Calu3 (cell line): ENCODE data around the gene PNPLA2. TPM values are rescaled to one million over a fixed set of nuclear protein-coding genes. Genes with fewer than 3 reads are reported as not detected.

Experiments
- Bru-seq: library from RNA; stranded (reverse); fragments of 400-500 nt; gene quantifications from one replicate; lab custom pipeline; 2021; lab: Mats Ljungman, UMichigan
- BruChase-seq, 2 experiments: library from RNA; stranded (reverse); fragments of 400-500 nt; gene quantifications; one replicate each; lab custom pipeline; 2021; lab: Mats Ljungman, UMichigan
- BruUV-seq: library from RNA; stranded (reverse); fragments of 400-500 nt; replicated peaks from 2 replicates; lab custom pipeline; 2021; lab: Mats Ljungman, UMichigan
- CTCF ChIA-PET: fragments of 300-600 bp; sonication (Branson Sonifier 250); formaldehyde crosslinking; loops from one replicate; lab custom pipeline; 2022; ENCODE audit warnings: antibody characterized with exemption; lab: Charles Lee
- DNase-seq: peaks from one replicate; pipeline ENCODE4 v3.0.0; 2022
- H3K27ac Mint-ChIP-seq: one replicate; pipeline ENCODE4 v1.8.0; 2022; ENCODE audit warnings: mixed read lengths; ENCODE audit not compliant: unreplicated experiment
- H3K27me3 Mint-ChIP-seq: one replicate; pipeline ENCODE4 v1.8.0; 2022; ENCODE audit warnings: mixed read lengths; ENCODE audit not compliant: unreplicated experiment
- H3K36me3 Mint-ChIP-seq: one replicate; pipeline ENCODE4 v1.8.0; 2022; ENCODE audit warnings: mild to moderate bottlenecking, moderate library complexity, mixed read lengths; ENCODE audit not compliant: insufficient read depth, unreplicated experiment
- H3K4me1 Mint-ChIP-seq: one replicate; pipeline ENCODE4 v1.8.0; 2022; ENCODE audit warnings: mild to moderate bottlenecking, low read depth, mixed read lengths; ENCODE audit not compliant: unreplicated experiment
- H3K4me3 Mint-ChIP-seq: one replicate; pipeline ENCODE4 v1.8.0; 2022; ENCODE audit warnings: mild to moderate bottlenecking, low read depth, moderate library complexity, mixed read lengths; ENCODE audit not compliant: unreplicated experiment
- H3K9me3 Mint-ChIP-seq: one replicate; pipeline ENCODE4 v1.8.0; 2022; ENCODE audit warnings: low read depth, mixed read lengths; ENCODE audit not compliant: unreplicated experiment
- intact Hi-C: fragments of 100-400 bp; cut with micrococcal nuclease; formaldehyde crosslinking; loops from one replicate; pipeline ENCODE4 v1.10.0; 2022; ENCODE audit not compliant: unreplicated experiment
- long read RNA-seq: library from polyadenylated mRNA; stranded (forward); transcript quantifications from one replicate; pipeline ENCODE4 v2.0.0, GENCODE V29; 2022
- total RNA-seq: library from RNA; stranded (reverse); gene quantifications from 2 replicates; pipeline ENCODE4 v1.2.3, GENCODE V29; 2022
- TF ChIP-seq, protein P1 (sequence below): fragments of 200-600 bp; IDR thresholded peaks from one replicate; pipeline ENCODE4 v1.8.0; 2022; ENCODE audit warnings: antibody characterized with exemption; ENCODE audit not compliant: unreplicated experiment

Gene PNPLA2, protein sequence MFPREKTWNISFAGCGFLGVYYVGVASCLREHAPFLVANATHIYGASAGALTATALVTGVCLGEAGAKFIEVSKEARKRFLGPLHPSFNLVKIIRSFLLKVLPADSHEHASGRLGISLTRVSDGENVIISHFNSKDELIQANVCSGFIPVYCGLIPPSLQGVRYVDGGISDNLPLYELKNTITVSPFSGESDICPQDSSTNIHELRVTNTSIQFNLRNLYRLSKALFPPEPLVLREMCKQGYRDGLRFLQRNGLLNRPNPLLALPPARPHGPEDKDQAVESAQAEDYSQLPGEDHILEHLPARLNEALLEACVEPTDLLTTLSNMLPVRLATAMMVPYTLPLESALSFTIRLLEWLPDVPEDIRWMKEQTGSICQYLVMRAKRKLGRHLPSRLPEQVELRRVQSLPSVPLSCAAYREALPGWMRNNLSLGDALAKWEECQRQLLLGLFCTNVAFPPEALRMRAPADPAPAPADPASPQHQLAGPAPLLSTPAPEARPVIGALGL
- total RNA-seq, result 134 and 151 TPM in 2 replicates
- percentile 69 among the genes with signal in this experiment for Bru-seq, nascent RNA
- BruChase-seq, experiment 1, labeled RNA remaining after a 6-hour chase, result percentile 89 among the genes with signal in this experiment
- BruChase-seq, experiment 2, labeled RNA remaining after a 2-hour chase, result percentile 88 among the genes with signal in this experiment
- long read RNA-seq, transcript PNPLA2-201 (10 exons, 2,428 nt), result major isoform, 15 of 145 reads
- long read RNA-seq, partial matches to known transcripts, result 100 of 145 reads
- long read RNA-seq, other reads (novel, unspliced or antisense), result 30 of 145 reads

DNA sequence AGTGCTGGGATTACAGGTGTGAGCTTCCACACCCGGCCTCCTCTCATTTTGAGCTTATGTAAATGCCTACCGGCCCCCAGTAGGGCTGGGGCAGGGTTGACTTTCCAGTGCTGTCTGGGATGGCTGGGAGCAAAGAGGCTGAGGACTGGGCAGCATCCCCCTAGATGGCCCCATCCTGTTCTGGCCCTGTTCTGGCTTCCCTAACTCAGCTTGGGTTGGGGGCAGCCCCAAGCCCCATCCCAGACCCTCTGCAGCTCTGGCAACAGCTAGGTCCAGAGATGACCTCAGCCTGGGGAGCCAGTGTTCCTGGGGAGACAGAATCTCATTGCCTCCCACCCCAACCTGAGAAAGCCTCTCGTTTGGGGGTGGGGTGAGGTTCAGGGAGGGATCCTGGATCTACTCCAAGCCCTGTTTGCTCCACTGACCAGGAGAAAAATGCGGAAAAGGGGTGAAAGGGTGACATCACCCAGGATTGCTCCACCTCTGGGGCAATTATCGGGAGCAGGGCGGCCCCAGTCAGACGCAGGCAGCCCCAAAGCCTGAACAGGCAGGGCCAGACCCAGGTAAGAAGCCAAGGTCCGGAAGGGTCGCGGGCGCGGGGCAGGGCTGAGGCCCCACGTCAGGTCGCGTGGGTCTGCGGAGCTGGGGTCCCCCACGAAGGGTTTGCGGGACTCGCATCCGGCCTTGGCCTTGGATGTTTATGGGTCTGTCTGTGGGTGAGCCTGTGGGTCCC is at the start of gene PNPLA2:
Gene PNPLA2, plus strand, starts transcription at position 519 of the 733 bp plus-strand sequence. CDS start 805 bp downstream, outside the sequence.
- H3K27me3 Mint-ChIP-seq, result no peaks in the 10 kb centered on the region
- CTCF ChIA-PET, result interaction anchor here (0.6 to 1.7 kb wide), 6 partner anchors 8 to 962 kb away, joined by 3 to 9 read pairs (median 4); no protein-coding TSS in a partner anchor
- no TSS peak for BruUV-seq
- H3K9me3 Mint-ChIP-seq, result no peaks in the 10 kb centered on the region
- intact Hi-C loops, result no loop called here
- peak; percentile 79 for DNase-seq
- TF ChIP-seq, protein P1, sequence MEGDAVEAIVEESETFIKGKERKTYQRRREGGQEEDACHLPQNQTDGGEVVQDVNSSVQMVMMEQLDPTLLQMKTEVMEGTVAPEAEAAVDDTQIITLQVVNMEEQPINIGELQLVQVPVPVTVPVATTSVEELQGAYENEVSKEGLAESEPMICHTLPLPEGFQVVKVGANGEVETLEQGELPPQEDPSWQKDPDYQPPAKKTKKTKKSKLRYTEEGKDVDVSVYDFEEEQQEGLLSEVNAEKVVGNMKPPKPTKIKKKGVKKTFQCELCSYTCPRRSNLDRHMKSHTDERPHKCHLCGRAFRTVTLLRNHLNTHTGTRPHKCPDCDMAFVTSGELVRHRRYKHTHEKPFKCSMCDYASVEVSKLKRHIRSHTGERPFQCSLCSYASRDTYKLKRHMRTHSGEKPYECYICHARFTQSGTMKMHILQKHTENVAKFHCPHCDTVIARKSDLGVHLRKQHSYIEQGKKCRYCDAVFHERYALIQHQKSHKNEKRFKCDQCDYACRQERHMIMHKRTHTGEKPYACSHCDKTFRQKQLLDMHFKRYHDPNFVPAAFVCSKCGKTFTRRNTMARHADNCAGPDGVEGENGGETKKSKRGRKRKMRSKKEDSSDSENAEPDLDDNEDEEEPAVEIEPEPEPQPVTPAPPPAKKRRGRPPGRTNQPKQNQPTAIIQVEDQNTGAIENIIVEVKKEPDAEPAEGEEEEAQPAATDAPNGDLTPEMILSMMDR, result no peak
- peaks cover 76% of the 10 kb centered on the region for H3K36me3 Mint-ChIP-seq
- H3K4me1 Mint-ChIP-seq, result peaks cover 9% of the 10 kb centered on the region
- peak within 1 kb of the TSS; percentile 88 for H3K27ac Mint-ChIP-seq
- peak within 1 kb of the TSS; percentile 77 for H3K4me3 Mint-ChIP-seq

DNA sequence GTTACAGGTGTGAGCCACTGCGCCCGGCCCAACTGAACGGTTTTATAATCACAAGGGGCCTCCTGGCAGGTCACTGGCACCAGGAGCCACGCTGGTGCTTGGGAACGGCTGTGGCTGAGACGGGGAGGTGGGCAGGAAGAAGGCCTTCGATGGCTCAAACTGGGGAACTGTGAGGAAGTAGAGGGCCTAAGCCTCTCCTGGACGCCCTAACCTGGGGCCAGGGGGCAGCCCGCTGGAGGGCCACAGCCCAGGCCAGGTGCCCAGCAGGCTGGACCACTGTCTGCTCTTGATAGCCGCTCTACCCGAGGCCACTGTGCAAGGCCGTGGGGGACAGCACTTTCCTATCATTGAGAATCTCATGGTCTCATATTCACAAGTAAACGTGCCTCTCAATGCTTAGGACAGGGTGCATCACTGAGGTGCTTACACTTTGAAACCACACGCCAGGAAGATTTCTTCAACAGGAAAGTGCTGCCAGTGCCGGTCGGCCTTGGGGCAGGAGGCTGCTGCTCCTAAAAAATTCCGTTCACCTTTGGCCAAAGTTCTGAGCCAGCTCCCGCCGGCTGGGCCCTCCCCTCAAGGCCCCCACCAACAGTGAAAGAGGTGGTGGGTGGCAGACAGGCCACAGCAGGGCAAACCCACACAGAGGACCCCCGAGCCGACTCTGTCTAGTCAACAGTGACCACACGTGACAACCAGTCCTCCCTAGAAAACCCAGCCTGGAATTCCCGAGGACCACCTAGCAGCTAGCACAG is 48.6 kb upstream of the PNPLA2 start:
- peaks cover 66% of the 10 kb centered on the region for H3K36me3 Mint-ChIP-seq
- CTCF ChIA-PET, result no interaction called here
- intact Hi-C loops, result no loop called here

DNA sequence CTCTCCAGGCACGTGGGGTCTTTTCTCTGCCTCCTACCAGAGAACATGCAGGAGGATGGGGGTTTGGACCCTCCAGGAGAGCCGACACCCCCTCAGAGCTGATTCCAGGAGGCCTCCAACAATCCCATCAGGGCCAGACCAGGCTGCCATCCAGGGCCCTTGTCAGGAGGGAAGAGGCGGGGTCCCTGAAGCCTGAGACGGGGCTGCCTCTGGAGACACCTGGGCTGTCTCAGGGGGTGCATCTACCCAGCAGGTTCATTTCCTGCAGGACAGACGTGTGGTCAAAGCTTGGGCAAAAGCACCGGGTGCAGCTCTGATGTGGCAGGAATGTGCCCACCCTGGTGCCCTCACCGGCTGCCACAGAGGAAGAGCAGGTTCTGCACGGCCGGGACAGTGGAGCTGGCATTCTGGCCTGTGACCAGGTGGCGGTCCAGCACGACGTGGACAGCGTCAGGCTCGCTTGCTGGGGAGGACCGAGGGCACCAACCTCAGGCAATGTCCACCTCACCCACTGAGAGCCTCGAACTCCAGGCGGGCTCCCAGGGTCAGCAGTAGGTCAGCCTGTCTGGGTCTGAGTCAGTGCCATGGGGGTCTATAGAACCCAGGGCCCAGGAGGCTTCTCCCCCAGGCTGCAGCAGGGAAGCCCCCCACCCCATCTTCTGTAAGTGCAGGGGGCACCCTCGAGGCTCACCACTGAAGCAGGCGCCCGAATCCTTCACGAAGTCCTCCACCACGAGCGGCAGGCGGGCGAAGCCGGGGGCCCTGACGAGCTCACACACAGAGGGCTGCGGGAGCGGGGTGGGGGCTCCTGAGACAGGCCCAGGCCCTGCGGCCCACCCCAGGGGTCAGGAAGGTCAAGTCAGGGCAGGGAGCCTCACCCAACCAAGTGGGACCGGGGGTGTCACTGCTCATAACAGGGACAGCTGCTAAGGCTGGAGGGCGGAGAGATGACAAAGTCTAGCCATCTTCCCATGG is 47.8 kb upstream of the PNPLA2 start:
- intact Hi-C loops, result no loop called here
- Mint-ChIP-seq H3K36me3 (peaks cover 65% of the 10 kb centered on the region), H3K27me3 (no peaks in the 10 kb centered on the region), H3K4me3 (no peak overlapping the region), H3K4me1 (peaks cover 12% of the 10 kb centered on the region), H3K9me3 (no peaks in the 10 kb centered on the region), H3K27ac (no peak overlapping the region)
- no TSS peak for BruUV-seq
- TF ChIP-seq, protein P1, result no peak
- CTCF ChIA-PET, result no interaction called here
- no peak for DNase-seq

More for the DNA sequence above, 48.6 kb upstream of the PNPLA2 start:
- Mint-ChIP-seq H3K27me3 (no peaks in the 10 kb centered on the region), H3K27ac (no peak overlapping the region), H3K4me3 (no peak overlapping the region), H3K9me3 (no peaks in the 10 kb centered on the region), H3K4me1 (peaks cover 3% of the 10 kb centered on the region)
- DNase-seq, result no peak
- TF ChIP-seq, protein P1, result no peak
- TSS peak; percentile 18 for BruUV-seq
